AG08395 (cell line): ENCODE data around the gene LRRC51.
"Not testable (repeated sequence)": the region's sequence is repeated elsewhere in the genome, so short reads cannot be mapped to it uniquely, and the experiment has no call there.

Experiments used
- DNase-seq: peaks from one replicate; pipeline ENCODE4 v3.0.0; 2012; ENCODE audit warnings: mixed read lengths, low spot score

The LRRC51 gene

DNA sequence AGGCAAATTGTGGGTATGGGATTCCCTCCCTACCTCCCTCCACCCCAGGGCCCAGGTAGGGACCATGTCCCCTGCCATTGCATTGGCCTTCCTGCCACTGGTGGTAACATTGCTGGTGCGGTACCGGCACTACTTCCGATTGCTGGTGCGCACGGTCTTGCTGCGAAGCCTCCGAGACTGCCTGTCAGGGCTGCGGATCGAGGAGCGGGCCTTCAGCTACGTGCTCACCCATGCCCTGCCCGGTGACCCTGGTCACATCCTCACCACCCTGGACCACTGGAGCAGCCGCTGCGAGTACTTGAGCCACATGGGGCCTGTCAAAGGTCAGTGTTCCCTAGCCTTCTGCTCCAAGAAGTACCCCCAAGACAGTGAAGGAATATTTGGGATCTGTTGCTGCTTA lies 25.2 kb downstream of the LRRC51 start, which contains the start of gene TOMT:
TOMT (plus strand) TSS at position 37 of the 400 bp plus-strand sequence; CDS start at position 65, 28 bp downstream.
- DNase-seq: no peak

DNA sequence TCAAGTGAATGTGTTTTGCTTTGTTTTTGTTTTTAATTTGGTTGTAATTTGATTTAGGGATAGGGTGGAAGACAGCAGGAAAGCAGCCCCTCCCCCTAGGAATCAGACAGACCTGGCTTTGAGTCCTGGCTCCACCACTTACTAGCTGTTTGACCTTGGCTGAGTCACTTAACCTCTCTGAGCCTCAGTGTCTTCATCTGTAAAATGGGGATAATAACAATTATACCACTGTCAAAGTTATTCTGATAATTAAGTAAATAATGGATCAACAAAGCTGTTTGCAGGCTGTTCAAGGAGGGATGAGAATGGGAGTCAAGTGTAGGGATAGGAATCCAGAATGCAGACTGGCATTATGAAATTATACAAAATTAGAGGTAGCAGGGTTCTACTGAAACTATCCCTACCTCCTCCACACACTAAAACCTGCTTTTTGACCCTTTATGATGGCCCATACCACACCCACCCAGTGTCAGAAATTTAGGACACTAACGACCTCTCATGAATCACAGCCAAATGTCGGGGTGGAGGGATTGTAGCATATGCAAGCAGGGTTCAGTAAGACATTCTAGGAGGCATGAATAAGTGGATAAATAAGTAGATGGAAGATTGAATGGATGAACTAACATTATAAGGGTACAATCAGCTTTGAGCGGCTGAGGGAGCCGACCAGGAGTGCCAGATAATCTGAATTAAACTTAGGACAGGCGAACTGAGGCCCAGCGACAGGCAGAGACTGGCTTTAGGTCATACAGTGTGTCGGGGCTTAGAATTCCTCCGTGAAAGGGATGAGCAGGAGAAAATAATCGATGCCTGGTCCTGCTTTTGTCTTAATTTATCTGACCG lies 30.9 kb downstream of the LRRC51 start:
- no peak for DNase-seq

DNA sequence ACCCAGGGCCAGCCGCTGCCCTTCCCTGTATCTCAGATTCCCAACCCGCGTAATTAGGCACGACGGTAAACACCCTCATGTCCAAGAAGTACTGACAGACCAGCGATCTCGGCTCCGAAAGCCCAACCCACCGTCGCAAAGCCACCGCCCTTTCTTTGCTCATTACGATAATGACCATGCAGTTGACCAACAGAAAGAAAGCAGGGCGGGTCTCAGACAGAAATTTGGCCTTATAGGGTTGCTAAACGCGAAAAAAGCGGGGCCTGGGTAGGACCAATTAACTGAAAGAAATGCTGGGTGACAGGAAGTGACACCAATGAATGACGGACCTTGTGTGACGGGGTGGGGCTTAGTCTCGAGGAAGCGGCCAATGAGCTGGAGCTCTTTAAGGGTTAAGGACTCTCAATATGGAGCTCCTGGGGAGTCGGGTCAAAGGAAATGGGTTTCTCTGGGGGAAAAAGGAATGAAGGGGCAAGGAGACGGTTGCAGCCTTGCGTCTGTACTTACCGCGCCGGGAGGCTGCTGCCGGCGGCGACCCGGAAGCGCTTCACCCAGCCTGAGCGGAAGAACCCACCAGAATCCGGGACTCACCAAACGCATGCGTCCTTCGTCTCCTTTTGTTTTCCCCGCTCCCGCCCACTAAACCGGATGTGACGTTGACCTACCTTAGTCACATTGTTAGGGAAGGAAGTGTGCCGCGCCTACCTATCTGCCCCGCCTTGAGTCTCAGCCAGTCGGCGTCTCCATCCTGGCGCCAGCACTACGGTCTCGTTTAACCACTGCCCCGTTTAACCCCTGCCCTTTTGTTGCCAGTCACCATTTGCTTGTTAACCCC lies 31.7 kb downstream of the LRRC51 start, which contains the start of gene ANAPC15:
ANAPC15 (minus strand) TSS at position 553 of the 835 bp plus-strand sequence. CDS start 1,419 bp downstream, outside the sequence.
- peak; percentile 95 for DNase-seq

DNA sequence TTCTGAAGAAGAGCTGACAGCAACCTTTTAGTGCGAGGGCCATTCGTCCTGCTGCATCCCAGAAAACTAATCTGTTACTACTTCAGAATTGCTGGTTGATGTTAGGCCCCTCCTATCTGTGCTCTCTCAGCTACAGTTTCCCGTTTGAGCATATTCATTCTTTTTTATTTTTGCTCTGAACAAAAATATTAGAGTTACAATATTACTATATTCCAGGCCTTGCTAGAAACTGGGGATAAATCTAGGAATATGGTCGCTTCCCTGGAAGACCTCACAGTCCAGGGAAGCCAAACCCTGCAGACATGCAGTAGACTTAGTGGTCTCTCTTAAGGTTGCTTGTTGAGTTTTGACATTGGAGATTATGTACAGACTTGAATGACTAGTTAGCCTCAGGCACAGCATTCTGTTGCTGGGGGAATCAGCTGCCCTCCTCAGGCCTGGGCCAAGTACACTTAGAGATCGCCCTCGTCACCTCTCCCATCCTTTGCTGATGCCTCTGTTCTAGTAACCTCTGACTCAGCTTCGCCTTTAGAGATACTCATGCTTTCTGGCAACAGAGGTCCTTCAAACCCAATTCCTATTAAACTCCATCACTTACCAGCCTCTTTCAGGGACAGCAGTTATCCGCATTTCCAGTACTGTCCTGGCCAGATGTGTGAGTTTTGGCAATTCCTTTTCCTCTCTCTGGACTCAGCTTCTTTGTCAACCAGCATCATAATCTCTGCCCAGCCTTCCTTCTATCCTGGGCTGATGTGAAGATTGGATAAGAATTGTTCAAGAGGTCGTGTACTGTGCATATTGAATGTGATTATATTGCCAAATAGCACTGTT lies 32.5 kb downstream of the LRRC51 start:
- peak; percentile 57 for DNase-seq

DNA sequence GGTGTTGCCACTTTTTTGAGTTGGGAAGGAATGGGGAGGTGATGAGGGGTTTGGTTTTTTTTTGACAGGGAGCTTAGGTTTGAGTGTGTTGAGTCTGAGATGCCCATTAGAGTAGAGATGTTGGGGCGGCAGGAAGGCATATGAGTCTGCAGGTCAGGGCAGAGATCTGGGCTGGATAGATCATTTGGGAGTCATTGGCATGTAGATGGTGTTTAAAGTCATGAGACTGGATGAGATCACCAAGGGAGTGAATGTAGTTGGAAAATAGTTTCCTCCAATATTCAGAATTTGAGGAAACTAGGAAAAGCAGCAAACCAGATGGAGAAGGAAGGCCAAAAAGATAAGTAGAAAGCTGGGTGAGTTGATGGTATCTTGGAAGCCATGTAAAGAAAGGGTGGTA lies 33.9 kb downstream of the LRRC51 start:
- DNase-seq: no peak

DNA sequence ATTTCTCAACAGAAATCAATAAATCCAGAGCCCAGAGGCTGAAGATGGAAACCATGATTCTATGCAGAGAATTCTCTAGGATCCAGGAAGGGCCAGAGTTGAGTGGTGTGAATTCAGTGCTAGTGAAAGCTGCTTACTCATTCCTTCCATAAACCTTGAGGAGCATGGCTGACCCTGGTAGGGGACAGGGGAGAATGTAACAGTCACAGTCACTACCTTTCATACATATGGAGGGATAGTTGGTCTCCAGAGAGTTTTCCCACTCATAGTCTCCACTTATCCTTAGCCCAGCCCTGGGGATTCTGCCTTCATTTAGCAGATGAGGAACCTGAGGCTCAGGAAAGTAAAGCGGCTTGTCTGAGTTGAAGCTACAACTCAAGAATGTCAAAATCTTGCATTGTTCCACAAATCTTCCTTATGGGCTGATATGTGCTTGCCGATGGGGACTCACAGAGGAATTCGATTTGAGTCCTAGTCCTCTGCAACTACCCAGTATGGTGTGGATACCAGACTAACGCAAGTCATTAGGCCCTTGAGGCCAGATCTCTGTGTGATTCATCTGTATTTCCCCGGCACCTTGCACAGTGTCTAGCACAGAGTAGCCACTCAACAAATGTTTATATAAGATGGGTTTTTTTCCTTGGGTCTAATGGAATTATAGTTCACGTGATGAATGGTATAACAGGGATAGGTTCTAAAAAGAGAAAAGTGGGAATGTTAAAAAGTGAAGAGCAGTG lies 35.5 kb downstream of the LRRC51 start:
- no peak for DNase-seq

DNA sequence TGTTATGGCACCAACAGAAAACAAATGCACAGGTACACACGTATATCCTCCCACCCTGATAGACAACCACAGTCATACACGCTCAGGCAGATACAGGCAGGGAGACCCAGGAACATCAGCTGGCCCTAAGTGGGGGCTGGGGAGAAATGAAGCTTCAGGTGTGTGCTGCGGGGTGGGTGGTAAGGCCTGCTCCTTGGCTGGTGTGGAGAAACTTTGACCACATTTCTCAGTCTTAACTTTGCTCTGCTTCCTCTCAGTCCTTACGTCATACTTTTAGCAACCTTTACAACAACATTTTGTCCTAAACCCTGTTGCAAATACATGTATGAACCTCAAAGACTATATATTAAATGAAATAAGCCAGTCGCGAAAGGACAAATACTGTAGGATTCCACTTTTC lies 38.5 kb downstream of the LRRC51 start:
- no peak for DNase-seq

DNA sequence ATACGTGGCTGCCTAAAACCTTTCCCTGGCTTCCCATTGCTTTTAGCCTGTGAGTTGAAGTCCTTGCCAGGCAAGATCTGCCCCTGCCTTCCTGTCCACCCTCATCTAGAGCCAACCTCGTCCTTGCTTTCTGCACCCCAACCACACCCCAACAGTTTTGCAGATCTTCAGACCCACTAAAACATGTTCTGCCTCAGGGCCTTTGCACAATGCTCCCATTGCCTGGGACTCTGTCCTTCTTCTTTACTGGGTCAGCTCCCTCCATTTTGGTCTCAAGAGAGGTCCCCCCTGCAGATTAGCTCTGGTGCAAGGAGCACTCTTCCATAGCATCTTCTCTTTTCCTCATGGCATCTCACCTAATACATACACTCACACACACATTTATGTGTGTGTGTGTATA lies 40.3 kb downstream of the LRRC51 start:
- no peak for DNase-seq

DNA sequence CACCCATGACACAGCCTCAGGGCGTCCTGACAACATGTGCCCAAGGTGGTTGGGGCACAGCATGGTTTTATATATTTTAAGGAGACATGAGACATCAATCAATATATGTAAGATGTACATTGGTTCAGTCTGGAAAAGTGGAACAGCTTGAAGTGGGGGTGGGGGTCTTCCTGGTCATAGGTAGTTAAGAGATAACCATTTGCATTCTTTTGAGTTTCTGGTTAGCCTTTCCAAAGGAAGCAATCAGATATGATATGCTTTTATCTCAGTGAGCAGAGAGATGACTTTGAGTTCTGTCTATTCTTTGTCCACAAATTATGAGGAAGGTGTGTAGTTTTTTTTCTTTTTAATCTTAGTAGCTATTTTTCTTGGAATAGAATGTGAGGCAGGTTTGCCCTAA lies 42.0 kb downstream of the LRRC51 start:
- no peak for DNase-seq

DNA sequence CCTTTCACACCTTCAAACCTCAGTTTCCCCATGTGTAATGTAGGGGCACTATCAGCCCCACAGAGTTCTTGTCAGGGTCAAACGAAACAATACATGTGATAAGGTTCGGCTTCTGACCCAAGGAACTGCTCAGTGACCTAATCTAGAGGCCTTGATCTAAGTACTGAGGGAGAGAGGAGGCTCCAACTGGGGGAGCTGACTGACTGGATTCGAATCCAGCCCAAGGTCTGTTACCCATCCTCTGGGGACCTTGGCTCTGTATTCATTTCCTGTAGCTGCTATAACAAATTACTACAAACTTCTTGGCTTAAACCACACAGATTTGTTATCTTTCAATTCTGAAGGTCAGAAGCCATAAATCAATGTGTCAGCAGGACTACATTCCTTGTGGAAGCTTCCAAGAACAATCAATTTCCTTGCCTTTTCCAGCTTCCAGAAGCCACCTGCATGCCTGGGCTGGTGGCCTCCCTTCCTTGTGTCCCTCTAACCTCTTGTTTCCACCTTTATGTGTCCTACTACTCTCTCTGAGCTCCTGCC lies 42.5 kb downstream of the LRRC51 start:
- DNase-seq: no peak

DNA sequence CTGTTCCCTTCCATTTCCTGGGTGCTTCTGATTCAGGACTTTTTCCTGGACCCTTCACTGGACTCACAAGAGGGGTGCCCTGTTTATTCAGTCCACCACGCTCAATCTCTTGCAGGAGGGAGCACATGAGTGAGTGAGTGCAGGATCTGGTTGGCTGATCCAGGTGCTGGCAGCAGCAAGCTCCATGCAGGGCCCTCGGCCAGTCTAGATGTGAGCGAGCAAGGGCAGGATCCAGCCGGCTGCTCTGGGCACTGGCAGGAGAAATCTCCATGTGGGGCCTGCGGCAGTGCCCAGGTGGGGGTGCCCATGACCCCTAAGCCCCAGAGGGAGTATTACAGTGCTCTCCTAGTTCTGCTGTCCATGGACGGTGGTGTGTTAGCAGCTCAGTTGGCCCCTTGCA lies 43.4 kb downstream of the LRRC51 start:
- DNase-seq: no peak

DNA sequence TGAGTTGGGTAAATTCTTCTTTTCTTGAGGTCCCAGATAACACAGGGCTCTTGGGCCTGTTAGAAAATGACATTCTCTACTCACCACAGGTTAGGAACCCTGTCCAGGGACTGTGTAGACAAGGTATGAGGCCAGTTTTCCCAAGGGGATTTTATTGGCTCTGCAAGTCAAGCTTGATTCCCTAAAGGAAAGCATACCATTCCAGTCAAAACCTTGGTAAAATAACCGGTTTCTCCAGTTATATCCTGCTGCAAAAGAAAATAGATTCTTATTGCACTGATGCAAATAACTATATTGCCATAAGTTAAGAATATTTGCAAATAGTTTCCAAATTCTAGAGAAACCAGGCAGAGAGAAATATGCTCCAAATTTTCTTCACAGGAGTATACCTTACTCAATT lies 45.3 kb downstream of the LRRC51 start:
- DNase-seq: no peak

DNA sequence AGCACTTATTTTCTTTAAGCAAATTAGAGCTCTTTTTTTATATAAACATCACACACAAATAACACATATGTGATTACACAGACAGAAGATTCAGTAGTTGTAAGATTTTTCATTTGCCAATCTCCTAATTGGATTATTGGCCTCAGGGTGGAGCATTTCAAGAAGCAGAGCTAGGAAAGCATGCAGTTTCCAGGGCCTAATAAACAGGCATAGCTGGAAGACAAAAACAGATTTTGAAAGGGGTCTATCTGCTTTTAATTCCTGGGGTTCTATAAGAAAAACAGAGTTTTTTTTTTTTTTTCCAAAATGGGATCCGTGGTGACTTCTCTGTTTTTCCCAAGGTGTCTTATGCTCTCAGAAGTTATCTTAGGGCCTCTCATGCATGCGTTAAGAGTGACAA lies 47.3 kb downstream of the LRRC51 start:
- DNase-seq: no peak

DNA sequence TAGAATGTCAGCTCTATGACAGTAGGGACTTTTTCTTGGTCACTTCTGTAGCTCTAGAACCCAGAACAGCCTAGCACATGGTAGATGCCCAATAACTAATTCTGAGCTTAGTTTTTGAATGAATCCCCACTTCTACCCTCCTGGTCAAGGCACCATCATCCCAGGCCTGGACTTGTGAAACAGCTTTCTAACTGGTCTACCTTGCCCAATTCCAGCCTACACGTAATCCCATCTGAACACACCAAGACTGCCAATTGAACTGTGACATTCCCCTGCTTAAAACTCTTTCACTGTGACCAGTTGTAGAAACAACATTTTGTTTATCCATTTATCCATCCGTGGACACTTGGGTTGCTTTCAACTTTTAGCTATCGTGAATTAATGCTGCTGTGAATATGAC lies 48.7 kb downstream of the LRRC51 start:
- DNase-seq: no peak

DNA sequence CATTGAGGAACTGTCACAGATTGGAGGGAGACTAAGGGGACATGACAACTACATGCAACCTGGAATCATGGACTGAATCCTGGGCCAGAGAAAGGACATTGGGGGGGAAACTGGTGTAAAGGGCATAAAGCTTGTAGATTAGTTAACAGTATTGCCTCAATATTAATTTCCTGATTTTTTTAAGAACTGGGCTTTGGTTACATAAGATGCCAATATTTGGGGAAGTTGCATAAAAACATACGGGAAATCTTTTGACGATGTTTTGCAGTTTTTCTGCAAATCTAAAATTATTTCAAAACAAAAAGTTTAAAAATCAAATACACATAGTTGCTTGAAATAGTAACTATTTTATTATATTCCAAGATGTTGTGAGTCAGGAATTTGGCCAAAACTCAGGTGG lies 52.0 kb downstream of the LRRC51 start:
- no peak for DNase-seq

DNA sequence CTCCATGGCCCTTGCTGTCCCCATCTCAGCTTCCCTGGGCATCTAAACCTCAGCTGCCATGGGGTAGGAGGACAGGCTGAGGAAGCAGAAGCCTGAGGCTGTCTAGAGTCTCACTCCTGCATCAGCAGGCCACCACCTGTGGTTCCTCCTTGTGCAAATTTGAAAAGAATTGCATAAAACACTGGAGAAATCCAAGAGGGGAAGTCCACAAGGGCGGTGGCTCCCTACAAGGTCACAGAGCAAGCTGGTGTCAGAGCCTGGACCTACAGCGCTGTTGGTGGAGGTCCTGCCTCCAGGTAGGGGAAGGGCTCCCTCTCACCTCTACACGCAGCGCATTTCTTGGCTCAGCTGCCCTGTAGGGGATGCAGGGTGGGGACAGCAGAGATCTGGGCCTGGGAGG lies 54.8 kb downstream of the LRRC51 start, which contains the start of gene FOLR3:
FOLR3 (plus strand) TSS at position 253 of the 400 bp plus-strand sequence. CDS start 228 bp downstream, outside the sequence.
- not testable (repeated sequence) for DNase-seq

DNA sequence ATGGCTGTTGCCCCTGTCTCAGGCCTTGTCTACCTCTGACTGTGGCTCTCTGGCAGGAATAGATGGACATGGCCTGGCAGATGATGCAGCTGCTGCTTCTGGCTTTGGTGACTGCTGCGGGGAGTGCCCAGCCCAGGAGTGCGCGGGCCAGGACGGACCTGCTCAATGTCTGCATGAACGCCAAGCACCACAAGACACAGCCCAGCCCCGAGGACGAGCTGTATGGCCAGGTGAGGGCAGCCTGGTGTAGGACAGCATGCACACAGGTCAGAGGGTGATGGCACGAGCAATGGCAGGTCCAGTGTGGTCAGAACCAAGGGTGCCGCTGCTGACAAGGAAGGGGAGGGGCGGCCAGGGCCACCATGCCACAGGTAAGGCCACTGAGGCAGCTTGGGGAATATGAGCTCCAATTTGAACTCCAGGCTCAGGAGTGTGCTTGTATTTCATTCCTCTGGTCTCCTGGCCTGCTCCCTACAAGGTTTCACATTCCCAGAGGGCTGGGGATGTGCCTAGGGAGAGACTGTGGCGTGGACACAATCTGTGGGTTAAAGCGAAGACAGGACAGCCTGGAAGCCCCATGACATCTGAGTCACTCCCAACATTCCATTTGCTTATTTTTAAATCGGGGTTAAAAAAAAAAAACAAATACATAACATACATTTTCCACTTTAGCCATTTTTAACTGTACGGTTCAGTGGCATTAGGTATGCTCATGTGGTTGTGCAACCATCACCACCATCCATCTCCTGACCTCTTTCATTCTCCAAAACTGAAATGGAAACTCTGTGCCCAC lies 55.4 kb downstream of the LRRC51 start:
- DNase-seq: no peak

DNA sequence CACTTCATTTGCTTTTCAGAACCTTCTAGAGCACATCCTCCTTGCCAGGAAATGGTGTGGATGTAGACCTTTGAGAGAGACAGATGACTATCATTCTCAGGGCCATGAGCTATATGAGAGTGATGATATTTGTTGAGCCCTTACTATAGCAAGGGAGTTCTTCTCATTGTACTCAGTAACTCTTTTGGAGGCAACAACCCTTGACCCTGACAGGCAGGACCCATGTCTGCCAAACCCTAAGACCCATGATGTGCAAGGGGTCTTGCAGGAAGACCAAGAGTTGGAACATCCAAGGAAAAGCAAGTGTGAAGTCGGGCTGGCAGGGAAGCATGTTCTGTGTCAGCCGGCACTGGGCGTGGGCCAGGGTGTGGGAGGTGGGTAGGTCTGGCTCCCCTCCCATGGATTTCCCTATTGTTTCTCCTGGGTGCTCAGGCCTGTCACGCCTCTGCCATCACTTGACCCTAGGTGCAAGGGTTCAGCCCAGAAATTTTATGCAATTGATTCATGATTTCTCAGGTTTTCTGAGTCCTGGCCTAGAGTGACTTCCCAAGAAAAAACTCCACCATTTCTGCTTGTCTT lies 56.1 kb downstream of the LRRC51 start:
- DNase-seq: no peak

DNA sequence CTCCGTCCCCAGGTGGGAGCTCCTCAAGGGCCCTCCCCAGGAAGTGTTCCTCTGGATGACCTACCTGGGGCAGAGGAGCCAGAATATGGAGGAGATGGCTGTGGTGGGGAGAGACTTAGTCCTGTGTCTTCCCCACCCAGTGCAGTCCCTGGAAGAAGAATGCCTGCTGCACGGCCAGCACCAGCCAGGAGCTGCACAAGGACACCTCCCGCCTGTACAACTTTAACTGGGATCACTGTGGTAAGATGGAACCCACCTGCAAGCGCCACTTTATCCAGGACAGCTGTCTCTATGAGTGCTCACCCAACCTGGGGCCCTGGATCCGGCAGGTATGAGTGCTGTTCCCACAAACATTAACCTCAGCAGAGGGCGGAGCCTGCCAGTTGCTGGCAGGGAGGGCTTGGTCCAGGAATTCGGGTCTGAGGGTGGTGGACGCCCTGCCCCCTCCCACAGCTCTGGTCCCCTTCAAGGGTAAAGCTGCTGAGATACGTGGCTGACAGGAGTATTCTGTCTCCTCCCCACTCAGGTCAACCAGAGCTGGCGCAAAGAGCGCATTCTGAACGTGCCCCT lies 58.3 kb downstream of the LRRC51 start:
- DNase-seq: no peak
